ENCODE measurements around the gene NLRP8.
"Not testable (repeated sequence)": the region's sequence is repeated elsewhere in the genome, so short reads cannot be mapped to it uniquely, and the experiment has no call there.

NLRP8 gene

DNA sequence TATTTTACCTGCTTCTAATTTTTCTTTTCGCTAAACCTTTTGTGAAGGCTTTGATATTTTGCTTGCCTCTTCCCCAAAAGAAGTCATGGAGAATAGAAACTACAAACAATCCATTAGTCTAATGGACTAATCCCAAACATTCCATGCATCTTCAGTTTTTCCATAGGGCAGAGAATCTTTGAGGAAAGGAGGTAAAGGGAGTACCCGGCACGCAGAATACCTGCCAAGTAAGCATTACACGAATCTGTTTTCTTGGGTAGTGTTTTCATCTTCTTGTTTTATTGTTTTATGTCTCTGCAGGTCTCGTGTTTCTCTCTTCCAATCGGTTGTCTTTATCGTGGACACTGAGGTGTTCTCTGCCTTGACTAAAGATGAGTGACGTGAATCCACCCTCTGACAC lies at the start of gene NLRP8:
Gene NLRP8, plus strand, starts transcription at position 301 of the 400 bp plus-strand sequence.
- DNase-seq (ENCODE audit: low read depth): no peak

GRCh38 chr19:55898911-55899310 lies 48.7 kb upstream of the NLRP8 start:
- DNase-seq (ENCODE audit: low read depth): no peak

DNA sequence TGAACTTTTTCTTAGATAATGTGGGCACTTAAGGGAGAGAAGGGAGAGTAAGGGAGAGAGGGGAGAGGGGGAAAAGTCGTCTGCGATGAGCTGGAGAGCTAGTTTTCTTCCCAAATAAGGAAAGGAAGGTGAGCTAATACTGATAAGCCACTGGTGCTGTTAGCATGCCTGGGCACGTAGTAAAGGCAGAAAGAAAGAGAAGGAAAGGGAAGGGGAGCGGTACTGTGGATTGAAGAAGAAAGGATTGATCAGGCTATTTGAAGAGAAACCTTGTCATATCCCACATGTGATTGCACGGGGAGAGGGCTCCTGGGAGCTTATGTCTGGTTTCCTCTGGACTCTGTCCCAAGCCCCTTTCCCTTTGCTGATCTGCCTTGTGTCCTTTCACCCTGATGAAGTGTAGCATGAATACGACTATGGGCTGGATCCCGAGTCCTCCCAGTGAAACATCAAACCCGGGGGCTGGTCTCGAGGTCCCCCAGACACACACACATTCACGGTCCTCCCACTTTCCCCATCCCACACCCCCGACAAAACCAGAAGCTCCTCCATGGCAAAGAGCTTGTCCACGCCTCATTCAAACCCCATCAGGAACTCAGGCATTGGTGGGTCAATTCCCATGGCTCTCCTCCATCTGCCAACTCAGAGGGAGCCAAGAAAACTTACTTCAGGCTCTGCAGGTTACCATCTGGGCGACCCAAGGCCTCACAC lies 46.1 kb upstream of the NLRP8 start:
- DNase-seq (ENCODE audit: low read depth): no peak

DNA sequence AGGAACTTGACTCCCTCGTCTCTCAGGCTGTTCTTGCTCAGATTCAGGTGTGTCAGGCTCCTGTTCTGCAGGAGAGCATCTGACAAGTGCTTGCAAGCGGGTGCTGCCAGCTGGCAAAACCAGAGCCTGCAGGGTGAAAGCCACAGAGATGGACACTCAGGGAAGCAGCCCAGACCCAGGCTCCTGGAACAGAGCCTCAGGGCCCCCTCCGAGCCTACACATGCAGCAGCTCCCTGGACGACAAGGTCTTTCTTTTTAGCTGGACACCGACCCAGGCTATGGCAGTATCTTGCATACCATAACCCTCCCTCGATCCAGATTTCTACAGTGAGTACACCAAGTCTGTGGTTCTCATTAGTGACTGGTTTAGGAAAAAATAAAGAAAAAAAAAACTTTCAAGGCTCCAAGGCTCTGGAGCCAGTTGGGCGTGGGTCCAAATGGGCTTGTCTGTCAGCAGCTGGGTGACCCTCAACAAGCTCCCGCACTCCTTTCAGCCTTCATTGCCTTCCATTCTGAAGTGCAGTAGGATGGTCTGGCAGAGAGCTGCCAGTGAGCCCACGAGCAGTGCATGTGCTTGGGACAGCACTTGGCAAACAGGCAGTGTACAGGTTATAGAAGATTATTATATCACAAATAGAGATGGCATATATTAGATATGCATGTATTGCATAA lies 45.4 kb upstream of the NLRP8 start:
- no peak for DNase-seq (ENCODE audit: low read depth)

- DNase-seq (ENCODE audit: low read depth): no peak
These were observed 40.3 kb upstream of the NLRP8 start for GRCh38 chr19:55907286-55907685.

- DNase-seq (ENCODE audit: low read depth): no peak
These were observed 39.9 kb upstream of the NLRP8 start for GRCh38 chr19:55907746-55908145.

DNA sequence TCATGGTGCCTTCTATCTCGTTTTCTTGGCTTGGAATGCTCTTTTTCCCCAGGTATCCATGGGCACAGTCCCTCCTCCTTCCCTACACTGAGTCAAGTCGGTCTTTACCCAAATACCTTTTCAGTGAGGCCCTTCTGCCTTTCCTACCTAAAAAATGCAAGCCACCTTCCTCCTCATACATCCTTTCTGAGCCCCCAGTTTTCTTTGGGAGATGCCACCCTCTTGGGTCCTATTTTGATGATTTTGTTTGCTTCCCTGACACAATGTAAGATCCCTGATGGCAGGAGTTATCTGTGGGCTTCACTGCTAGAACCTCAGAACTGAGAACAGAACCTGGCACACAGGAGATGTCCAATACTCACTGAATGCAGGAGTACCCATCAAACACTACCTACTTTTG lies 37.8 kb upstream of the NLRP8 start:
- no peak for DNase-seq (ENCODE audit: low read depth)

GRCh38 chr19:55912916-55913315 lies 34.7 kb upstream of the NLRP8 start:
- DNase-seq (ENCODE audit: low read depth): no peak

DNA sequence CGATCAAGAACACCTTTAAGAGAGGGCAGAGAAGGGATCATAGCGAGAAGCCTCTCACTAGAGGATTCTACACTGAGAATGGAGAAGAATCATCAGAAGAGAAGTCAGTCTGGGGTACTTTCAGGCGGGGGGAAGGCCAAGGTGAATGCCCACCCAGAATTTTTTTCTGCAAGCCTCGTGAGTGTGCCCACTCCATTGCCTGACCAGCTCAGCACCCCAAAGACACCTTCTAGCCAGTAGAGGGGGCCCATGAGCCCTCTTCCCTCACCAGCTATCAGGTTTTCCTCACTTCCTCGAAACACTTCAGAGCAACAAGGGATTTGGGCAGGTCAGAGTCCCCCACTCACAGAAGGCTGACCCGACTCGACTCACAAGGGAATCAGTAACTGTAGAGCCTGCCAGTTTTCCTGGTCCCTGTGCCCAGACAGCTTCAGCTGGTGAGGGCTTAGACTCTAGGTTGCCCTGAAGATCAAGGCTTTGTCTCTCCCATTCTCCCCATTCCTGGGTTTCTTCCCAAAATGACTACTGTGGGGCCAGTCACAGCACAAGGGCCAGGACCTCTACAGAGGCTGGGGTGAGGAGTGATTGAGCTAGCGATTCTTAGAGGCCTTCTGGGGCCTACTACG lies 33.9 kb upstream of the NLRP8 start:
- DNase-seq (ENCODE audit: low read depth): no peak

GRCh38 chr19:55923556-55923955 lies 24.1 kb upstream of the NLRP8 start:
- DNase-seq (ENCODE audit: low read depth): no peak

GRCh38 chr19:55927991-55928390 lies 19.6 kb upstream of the NLRP8 start:
- DNase-seq (ENCODE audit: low read depth): no peak

GRCh38 chr19:55929258-55929657 lies 18.4 kb upstream of the NLRP8 start:
- DNase-seq (ENCODE audit: low read depth): not testable (repeated sequence)

GRCh38 chr19:55930996-55931515 lies 16.6 kb upstream of the NLRP8 start:
- no peak for DNase-seq (ENCODE audit: low read depth)

- DNase-seq (ENCODE audit: low read depth): no peak
These were observed 15.7 kb upstream of the NLRP8 start, which contains the start of gene NLRP13 for GRCh38 chr19:55931936-55932386. Gene NLRP13 (minus strand): TSS chr19:55932336. CDS start chr19:55932311, 25 bp downstream.

- no peak for DNase-seq (ENCODE audit: low read depth)
These were observed 12.4 kb upstream of the NLRP8 start for GRCh38 chr19:55935206-55935605.

GRCh38 chr19:55939206-55939605 lies 8.4 kb upstream of the NLRP8 start:
- no peak for DNase-seq (ENCODE audit: low read depth)

DNA sequence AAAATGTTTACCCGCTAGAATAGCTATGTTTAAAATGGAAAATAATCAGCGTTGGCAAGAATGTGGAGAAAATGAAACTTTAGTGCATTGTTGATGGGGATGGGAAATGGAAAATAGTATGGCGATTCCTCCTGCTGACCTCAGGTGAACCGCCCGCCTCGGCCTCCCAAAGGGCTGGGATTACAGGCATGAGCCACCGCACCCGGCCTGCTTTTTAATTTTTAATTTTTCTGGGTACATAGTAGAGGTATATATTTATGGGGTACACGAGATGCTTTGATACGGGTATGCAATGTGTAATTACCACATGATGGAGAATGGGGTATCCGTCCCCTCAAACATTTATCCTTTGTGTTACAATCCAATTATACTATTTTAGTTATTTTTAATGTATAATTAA lies 7.3 kb upstream of the NLRP8 start:
- no peak for DNase-seq (ENCODE audit: low read depth)

- DNase-seq (ENCODE audit: low read depth): not testable (repeated sequence)
These were observed 2.9 kb downstream of the NLRP8 start for GRCh38 chr19:55950566-55950965.

- DNase-seq (ENCODE audit: low read depth): no peak
These were observed 8.8 kb downstream of the NLRP8 start for GRCh38 chr19:55956431-55956830.

- DNase-seq (ENCODE audit: low read depth): no peak
These were observed 10.7 kb downstream of the NLRP8 start for GRCh38 chr19:55958356-55958755.

DNA sequence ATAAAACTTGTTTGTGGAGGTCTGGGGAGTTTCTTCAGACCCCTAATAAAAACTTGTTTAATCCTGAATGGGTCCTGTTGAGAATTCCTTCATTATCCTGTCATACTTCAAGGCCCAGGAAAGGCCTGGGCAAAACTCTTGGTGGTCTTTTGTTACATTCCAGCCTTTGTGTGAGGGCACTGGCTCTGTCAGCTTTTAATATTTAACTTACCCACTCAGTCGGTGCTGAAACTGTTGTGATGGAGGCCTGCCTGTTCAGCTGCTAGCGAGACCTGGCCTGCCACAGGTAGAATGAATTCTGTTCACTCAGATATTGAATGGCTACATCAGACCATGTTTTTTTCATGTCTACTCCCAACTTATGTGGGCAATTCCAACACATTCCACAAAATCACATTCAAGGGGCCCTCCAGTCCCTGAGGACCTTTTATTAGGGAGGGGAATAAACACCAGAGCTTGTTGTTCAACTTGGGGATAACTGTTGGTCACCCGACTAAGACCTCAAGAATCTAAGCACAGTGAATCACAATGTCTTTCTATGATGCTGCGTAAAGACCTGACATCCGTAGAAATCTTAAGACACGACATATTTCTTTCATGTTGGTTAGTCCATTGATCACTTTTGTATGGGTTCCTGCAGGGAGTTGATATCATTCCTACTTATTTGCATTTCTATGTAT lies 12.5 kb downstream of the NLRP8 start:
- no peak for DNase-seq (ENCODE audit: low read depth)

DNA sequence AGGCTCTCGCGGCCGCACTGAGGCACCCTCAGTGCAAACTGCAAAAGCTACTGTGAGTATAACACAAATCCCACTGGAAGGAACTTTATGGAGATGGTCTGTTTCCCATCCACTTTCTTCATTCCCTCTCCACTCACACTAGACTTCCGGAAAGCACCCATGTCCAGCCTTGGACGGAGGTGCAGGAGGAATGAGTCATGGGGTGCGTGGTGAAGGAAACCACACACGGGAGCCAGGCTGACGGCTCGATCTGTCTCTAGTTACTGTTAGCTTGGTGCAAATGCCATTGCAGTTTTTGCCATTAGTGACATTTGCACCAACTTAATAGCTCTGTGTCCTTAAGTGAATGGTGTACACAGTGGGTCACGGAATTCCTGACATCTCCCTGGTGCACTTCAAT lies 14.6 kb downstream of the NLRP8 start:
- no peak for DNase-seq (ENCODE audit: low read depth)

Data from EH (cell line).